HCT116 (cell line): ENCODE results near the gene PTTG1IP.

Source experiments
- POLR2A ChIP-seq: IDR thresholded peaks from 2 replicates; pipeline ENCODE4 v1.7.0; 2011; ENCODE audit warnings: borderline replicate concordance; ENCODE audit not compliant: insufficient read depth, insufficient read length; ENCODE audit errors: extremely low read depth
- YY1 ChIP-seq: IDR thresholded peaks from 2 replicates; pipeline ENCODE4 v1.6.1; 2011; ENCODE audit warnings: low read length, low read depth, moderate library complexity, mild to moderate bottlenecking; ENCODE audit not compliant: insufficient replicate concordance; ENCODE audit errors: extremely low read depth
- TF ChIP-seq, protein P1 (sequence below), 3 experiments: fragments of 200-600 bp in 1 of 3; sonication (generic) in 1 of 3; IDR thresholded peaks in 2 of 3; conservative IDR thresholded peaks in 1 of 3; 2 replicates each; pipeline ENCODE4 v1.5.1; 2012 to 2017; ENCODE audit warnings: low read depth in 2 of 3, low read length in 2 of 3, antibody characterized with exemption in 1 of 3, borderline replicate concordance in 1 of 3, control low read depth in 1 of 3, mild to moderate bottlenecking in 1 of 3, mixed read lengths in 1 of 3, mixed run types in 1 of 3, moderate library complexity in 1 of 3; ENCODE audit not compliant: insufficient read depth in 1 of 3

DNA sequence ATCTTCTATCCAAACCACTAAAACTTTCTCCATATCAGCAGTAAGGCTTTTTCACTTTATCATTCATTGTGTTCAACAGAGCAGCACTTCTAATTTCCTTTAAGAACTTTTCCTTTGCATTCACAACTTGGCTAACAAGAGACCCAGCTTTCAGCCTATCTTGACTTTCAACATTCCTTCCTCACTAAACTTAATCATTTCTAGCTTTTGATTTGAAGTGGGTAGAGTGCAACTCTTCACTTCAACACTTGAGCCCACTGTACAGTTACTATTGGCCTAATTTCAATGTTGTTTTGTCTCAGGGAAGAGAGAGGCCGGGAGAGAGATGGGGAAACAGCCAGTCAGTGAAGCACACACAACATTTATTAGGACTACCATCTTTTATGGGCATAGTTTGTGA is 73.8 kb downstream of the PTTG1IP start:
- TF ChIP-seq, protein P1, sequence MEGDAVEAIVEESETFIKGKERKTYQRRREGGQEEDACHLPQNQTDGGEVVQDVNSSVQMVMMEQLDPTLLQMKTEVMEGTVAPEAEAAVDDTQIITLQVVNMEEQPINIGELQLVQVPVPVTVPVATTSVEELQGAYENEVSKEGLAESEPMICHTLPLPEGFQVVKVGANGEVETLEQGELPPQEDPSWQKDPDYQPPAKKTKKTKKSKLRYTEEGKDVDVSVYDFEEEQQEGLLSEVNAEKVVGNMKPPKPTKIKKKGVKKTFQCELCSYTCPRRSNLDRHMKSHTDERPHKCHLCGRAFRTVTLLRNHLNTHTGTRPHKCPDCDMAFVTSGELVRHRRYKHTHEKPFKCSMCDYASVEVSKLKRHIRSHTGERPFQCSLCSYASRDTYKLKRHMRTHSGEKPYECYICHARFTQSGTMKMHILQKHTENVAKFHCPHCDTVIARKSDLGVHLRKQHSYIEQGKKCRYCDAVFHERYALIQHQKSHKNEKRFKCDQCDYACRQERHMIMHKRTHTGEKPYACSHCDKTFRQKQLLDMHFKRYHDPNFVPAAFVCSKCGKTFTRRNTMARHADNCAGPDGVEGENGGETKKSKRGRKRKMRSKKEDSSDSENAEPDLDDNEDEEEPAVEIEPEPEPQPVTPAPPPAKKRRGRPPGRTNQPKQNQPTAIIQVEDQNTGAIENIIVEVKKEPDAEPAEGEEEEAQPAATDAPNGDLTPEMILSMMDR (IDR thresholded peaks at IDR 0.05 in 2 of 3, conservative IDR thresholded peaks at IDR 0.05 in 1 of 3; ENCODE audit: borderline replicate concordance in 1 of 3, insufficient read depth in 1 of 3, low read depth in 2 of 3, low read length in 2 of 3), result no peak
- TF ChIP-seq YY1 (no peak), POLR2A (no peak)
